SK-N-DZ (cell line): Measurements from ENCODE around the gene RASAL2.
"Not testable (repeated sequence)": the region's sequence is repeated elsewhere in the genome, so short reads cannot be mapped to it uniquely, and the experiment has no call there.

Source experiments
- DNase-seq: peaks from one replicate; pipeline ENCODE4 v3.0.0-alpha.2; 2015; ENCODE audit warnings: low spot score

RASAL2 gene

GRCh38 chr1:178071811-178072210 is 22.1 kb upstream of the RASAL2 start:
- no peak for DNase-seq

- DNase-seq: no peak
Observed at GRCh38 chr1:178072326-178072725, 21.6 kb upstream of the RASAL2 start.

- no peak for DNase-seq
Observed at GRCh38 chr1:178075333-178075732, 18.6 kb upstream of the RASAL2 start.

- DNase-seq: no peak
Observed at GRCh38 chr1:178076607-178077006, 17.3 kb upstream of the RASAL2 start.

GRCh38 chr1:178077917-178078316 is 16.0 kb upstream of the RASAL2 start:
- DNase-seq: no peak

GRCh38 chr1:178086294-178086693 is 7.6 kb upstream of the RASAL2 start:
- no peak for DNase-seq

GRCh38 chr1:178086766-178087165 is 7.1 kb upstream of the RASAL2 start:
- DNase-seq: no peak

GRCh38 chr1:178088651-178089050 is 5.3 kb upstream of the RASAL2 start:
- no peak for DNase-seq

GRCh38 chr1:178091454-178091853 is 2.5 kb upstream of the RASAL2 start:
- not testable (repeated sequence) for DNase-seq

- no peak for DNase-seq
Observed at GRCh38 chr1:178091986-178092745, 1.7 kb upstream of the RASAL2 start.

GRCh38 chr1:178092878-178093493 is 918 bp upstream of the RASAL2 start:
- peak; percentile 2 for DNase-seq

- DNase-seq: peak; percentile 96
Observed at GRCh38 chr1:178093494-178093950, 382 bp upstream of the RASAL2 start.

GRCh38 chr1:178094739-178095645 is 1.1 kb downstream of the RASAL2 start:
- DNase-seq: peak; percentile 3

GRCh38 chr1:178096421-178096820 is 2.5 kb downstream of the RASAL2 start:
- no peak for DNase-seq

- no peak for DNase-seq
Observed at GRCh38 chr1:178098262-178098661, 4.4 kb downstream of the RASAL2 start.

GRCh38 chr1:178101266-178101630 is 7.3 kb downstream of the RASAL2 start:
- no peak for DNase-seq

- DNase-seq: no peak
Observed at GRCh38 chr1:178101654-178102053, 7.8 kb downstream of the RASAL2 start.

- no peak for DNase-seq
Observed at GRCh38 chr1:178102218-178102617, 8.3 kb downstream of the RASAL2 start.

GRCh38 chr1:178107823-178108222 is 13.9 kb downstream of the RASAL2 start:
- DNase-seq: no peak

- DNase-seq: no peak
Observed at GRCh38 chr1:178109348-178110143, 15.6 kb downstream of the RASAL2 start.

GRCh38 chr1:178115260-178115659 is 21.4 kb downstream of the RASAL2 start:
- no peak for DNase-seq
